Heart right ventricle (tissue), 16 donors: Measurements from ENCODE around the gene NAALADL2. TPM values are rescaled to one million over a fixed set of nuclear protein-coding genes. Genes with fewer than 3 reads are reported as not detected.
"Not testable (repeated sequence)": the region's sequence is repeated elsewhere in the genome, so short reads cannot be mapped to it uniquely, and the experiment has no call there.

Source experiments
- ATAC-seq, 8 donors: fragments of 200-7000 bp; cut with Tn5 transposase; one replicate each; pipeline ENCODE4 v1.9.1; 2020; ENCODE audit warnings: mild to moderate bottlenecking in 8 of 8, moderate library complexity in 8 of 8, moderate number of reproducible peaks in 1 of 8
- DNase-seq, 2 donors: peaks; one replicate each; pipeline ENCODE4 v3.0.0-alpha.2; 2020
- H3K27ac ChIP-seq, 10 donors: fragments of 200-600 bp; sonication (generic) in 2 of 10; one replicate each; pipeline versions ENCODE4 v1.5.0 to v1.8.0; 2020 to 2022; ENCODE audit warnings: mild to moderate bottlenecking in 3 of 10
- H3K27me3 ChIP-seq, 7 donors: fragments of 200-600 bp; one replicate each; pipeline ENCODE4 v1.8.0; 2021 to 2022; ENCODE audit warnings: mild to moderate bottlenecking in 2 of 7
- H3K36me3 ChIP-seq, 9 donors: fragments of 200-600 bp; sonication (generic) in 1 of 9; one replicate each; pipeline versions ENCODE4 v1.5.0 to v1.8.0; 2020 to 2022; ENCODE audit warnings: mild to moderate bottlenecking in 2 of 9
- H3K4me1 ChIP-seq, 9 donors: fragments of 200-600 bp; sonication (generic) in 1 of 9; one replicate each; pipeline versions ENCODE4 v1.5.0 to v1.8.0; 2020 to 2022; ENCODE audit warnings: mild to moderate bottlenecking in 4 of 9
- H3K4me3 ChIP-seq, 10 donors: fragments of 200-600 bp; sonication (generic) in 2 of 10; one replicate each; pipeline versions ENCODE4 v1.5.0 to v1.8.0; 2020 to 2022; ENCODE audit warnings: mild to moderate bottlenecking in 7 of 10, moderate library complexity in 2 of 10
- H3K9me3 ChIP-seq, 11 donors: fragments of 200-600 bp in 10 of 11; sonication (generic) in 2 of 11; one replicate each; pipeline versions ENCODE4 v1.5.0 to v1.8.0; 2013 to 2022; ENCODE audit warnings: mild to moderate bottlenecking in 2 of 11, control low read depth in 1 of 11, moderate library complexity in 1 of 11
- WGBS, 2 donors: extraction: QIAGEN DNeasy Blood & Tissue Kit; methylation state at CpG; one replicate each; pipeline ENCODE4 v1.1.7; 2013; ENCODE audit warnings: inconsistent platforms in 1 of 2; 5-methylcytosine and 5-hydroxymethylcytosine counted together
- intact Hi-C, 10 donors: fragments of 100-400 bp; cut with DNase I; formaldehyde crosslinking; loops; one replicate each; pipeline versions ENCODE4 v1.11.1 to v1.14.2; 2022
- polyA plus RNA-seq, 2 donors: library from polyadenylated mRNA; stranded (reverse); fragments of 200-250 nt; gene quantifications; one replicate each; pipeline ENCODE4 v1.2.3, GENCODE V29; 2013
- total RNA-seq, 10 donors: library from RNA; stranded (reverse); fragmentation: NEBNext Ultra II Directional in 3 of 10; extraction: Animal tissue kit (Norgen Biotek cat#: 25700) in 3 of 10; gene quantifications; one replicate each; pipeline versions ENCODE4 v1.2.1 to v1.2.4, GENCODE V29; 2021 to 2023
- TF ChIP-seq, protein P1 (sequence below), 9 donors: fragments of 200-600 bp; sonication (generic) in 2 of 9; IDR thresholded peaks; one replicate each; pipeline versions ENCODE4 v1.5.0 to v1.8.0; 2021 to 2022; ENCODE audit warnings: antibody characterized with exemption in 9 of 9, mild to moderate bottlenecking in 5 of 9, moderate library complexity in 1 of 9
- donor health status: Arrhythmogenic right ventricular cardiomyopathy.
- donor health status: ischemic (EF 13 %, LVEDD 7.1; RV severe dilation, severe dysfunction).
- donor health status: healthy with polysubstance abuse.
- donor health status: DM: no; HTN: yes; CAD: no.
- donor health status: DM: no; HTN: no; CAD: no.
- donor health status: ischemic (EF 25% LVEDD 6.9; RV normal size, moderate dysfunction).
- donor health status: ischemic (EF 25% LVEDD 5.7; RV mildly dilated, moderate dysfunction).
- donor health status: healthy.
- donor health status: DM: yes; HTN: yes; CAD: no.
- donor health status: Ischemic cardiomyopathy.
- donor health status: ischemic (EF 35%, LVEDD 5.7; RV mildly dilated, moderate dysfunction).
- donor health status: nonischemic (EF 11% LVEDD 7.7; RV severe dilation, severe dysfunction).
- donor health status: DM: yes; HTN: yes; CAD: no.
- donor health status: PGD.
- donor health status: ischemic (EF 29% LVEDD 5.4; RV normal size, mild dysfunction).
- donor health status: nonischemic (EF 23%, LVEDD 6.1; RV moderate dilation, normal function).

NAALADL2 gene
- total and polyA plus RNA-seq, 12 donors: 0.36 to 11.9 (median 5.2) TPM

DNA sequence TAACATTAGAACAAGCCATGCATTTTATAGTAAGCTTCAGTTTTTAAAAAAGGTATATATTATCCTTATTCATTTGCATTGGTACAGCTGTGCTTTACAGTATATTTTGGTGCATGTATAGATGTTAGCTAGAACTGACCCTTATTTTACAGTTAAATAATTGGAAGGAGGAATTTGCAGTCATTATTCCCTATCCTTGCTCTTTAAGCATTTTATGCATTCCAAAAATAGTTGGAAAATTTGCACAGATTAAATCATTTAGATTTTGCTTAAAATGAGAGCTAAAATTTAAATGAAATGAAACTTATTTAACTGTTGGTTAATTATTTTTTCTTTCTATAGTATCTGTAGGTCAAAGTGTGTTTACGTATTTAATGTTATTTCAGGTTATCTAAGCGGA is 667.1 kb downstream of the NAALADL2 start:
- ATAC-seq: no peak
- no peaks in the 10 kb centered on the region for H3K4me1 ChIP-seq
- TF ChIP-seq, protein P1, sequence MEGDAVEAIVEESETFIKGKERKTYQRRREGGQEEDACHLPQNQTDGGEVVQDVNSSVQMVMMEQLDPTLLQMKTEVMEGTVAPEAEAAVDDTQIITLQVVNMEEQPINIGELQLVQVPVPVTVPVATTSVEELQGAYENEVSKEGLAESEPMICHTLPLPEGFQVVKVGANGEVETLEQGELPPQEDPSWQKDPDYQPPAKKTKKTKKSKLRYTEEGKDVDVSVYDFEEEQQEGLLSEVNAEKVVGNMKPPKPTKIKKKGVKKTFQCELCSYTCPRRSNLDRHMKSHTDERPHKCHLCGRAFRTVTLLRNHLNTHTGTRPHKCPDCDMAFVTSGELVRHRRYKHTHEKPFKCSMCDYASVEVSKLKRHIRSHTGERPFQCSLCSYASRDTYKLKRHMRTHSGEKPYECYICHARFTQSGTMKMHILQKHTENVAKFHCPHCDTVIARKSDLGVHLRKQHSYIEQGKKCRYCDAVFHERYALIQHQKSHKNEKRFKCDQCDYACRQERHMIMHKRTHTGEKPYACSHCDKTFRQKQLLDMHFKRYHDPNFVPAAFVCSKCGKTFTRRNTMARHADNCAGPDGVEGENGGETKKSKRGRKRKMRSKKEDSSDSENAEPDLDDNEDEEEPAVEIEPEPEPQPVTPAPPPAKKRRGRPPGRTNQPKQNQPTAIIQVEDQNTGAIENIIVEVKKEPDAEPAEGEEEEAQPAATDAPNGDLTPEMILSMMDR (IDR thresholded peaks at IDR 0.05): no peak
- H3K36me3 ChIP-seq: no peaks in the 10 kb centered on the region
- WGBS, 2 donors: 65 to 71% methylated on average over 2 of the region's 2 CpGs
- DNase-seq: no peak
- H3K9me3 ChIP-seq: no peaks in the 10 kb centered on the region
- no peaks in the 10 kb centered on the region for H3K27me3 ChIP-seq
- H3K27ac ChIP-seq: no peak overlapping the region
- intact Hi-C loops: no loop called here
- H3K4me3 ChIP-seq: peak overlapping the region in 9 of 10 donors; percentile 2 to 48 (median 35)

DNA sequence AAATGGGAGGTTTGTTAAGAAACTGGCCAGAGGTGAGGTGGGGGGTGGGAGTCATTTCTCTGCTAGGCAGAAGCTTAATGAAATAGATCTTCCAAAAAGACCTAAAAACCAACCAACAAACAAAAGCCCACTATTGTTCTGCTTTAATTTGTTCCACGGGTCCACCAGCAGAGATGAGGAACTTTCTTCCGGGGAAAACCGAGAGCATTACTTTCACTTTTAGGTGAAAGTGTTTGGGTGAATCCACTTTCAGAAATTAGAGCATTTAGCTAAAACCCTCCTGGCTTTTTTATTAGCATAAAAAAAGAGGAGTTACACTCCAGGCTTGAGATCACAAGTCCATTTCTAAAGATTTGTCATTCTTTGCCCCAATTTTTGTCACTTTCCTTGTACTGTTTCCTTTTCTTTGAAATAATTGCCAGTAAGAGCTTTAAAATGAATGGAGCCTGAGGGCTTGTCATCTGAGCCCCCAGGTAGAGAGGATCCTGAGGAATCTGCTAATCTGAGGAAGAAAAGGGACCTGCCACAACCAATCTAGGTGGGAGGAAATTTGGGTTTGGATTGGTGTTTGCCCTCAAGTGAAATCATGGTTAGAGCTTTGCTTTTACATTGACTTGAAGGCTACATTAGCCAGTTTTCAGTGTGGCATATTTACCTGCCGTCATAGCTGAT is 667.6 kb downstream of the NAALADL2 start:
- H3K27ac ChIP-seq: no peak overlapping the region
- H3K27me3 ChIP-seq: no peaks in the 10 kb centered on the region
- peak overlapping the region in 9 of 10 donors; percentile 2 to 48 (median 35) for H3K4me3 ChIP-seq
- no peaks in the 10 kb centered on the region for H3K9me3 ChIP-seq
- ATAC-seq: no peak
- TF ChIP-seq, protein P1 (IDR thresholded peaks at IDR 0.05): no peak
- no peak for DNase-seq
- 48 to 51% methylated on average over 4 of the region's 4 CpGs for WGBS, 2 donors
- H3K4me1 ChIP-seq: no peaks in the 10 kb centered on the region
- no peaks in the 10 kb centered on the region for H3K36me3 ChIP-seq
- intact Hi-C loops: no loop called here

DNA sequence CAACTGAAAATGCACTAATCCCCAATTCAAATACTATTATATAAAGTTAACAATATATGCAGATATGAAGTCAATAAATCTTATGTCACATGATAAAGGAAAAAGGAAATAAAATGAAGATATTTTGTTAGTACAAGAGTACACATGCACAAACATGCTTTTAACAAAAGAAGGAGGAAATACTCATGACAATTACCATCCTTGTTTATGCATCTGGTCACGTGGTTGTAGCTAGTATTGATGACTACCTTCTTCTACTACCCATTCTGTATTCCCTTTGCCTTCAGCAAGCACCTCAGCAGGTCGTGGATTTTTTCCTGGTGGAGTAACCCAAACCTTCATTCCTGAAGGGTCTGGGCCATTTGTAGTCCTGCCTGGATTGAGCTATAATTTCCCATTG is 669.6 kb downstream of the NAALADL2 start:
- H3K4me3 ChIP-seq, intact Hi-C loops, H3K27me3 ChIP-seq, H3K36me3 ChIP-seq, H3K27ac ChIP-seq, H3K4me1 ChIP-seq, DNase-seq, ATAC-seq, H3K9me3 ChIP-seq: not testable (repeated sequence)
- WGBS, 2 donors: 67 to 74% methylated on average over 2 of the region's 2 CpGs

DNA sequence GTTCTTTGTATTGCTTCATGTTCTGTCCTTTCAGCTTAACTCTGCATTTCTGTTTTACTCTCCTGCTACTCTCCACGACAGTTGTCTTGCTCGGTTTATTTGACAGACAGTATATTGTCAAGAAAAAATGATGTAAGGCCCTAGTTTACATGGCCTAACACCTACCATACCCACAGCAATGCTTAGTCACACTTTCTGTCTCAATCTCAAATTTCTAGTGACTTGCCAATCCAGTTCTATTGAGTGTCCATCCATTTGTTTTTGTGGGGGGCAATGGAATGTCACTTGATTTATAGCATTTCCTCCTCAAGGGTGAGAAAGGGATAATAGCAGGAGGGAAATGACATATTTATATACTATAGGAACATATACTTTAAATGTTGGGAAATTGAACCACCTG is 676.2 kb downstream of the NAALADL2 start:
- no peak overlapping the region for H3K27ac ChIP-seq
- TF ChIP-seq, protein P1 (IDR thresholded peaks at IDR 0.05): no peak
- no peak for ATAC-seq
- H3K27me3 ChIP-seq: no peaks in the 10 kb centered on the region
- no peaks in the 10 kb centered on the region for H3K36me3 ChIP-seq
- no peak for DNase-seq
- no peak overlapping the region for H3K4me3 ChIP-seq
- 77 to 87% methylated on average over 2 of the region's 2 CpGs for WGBS, 2 donors
- intact Hi-C loops: no loop called here
- H3K9me3 ChIP-seq: peaks cover 0 to 3% (median 0%) of the 10 kb centered on the region in 11 donors
- H3K4me1 ChIP-seq: no peaks in the 10 kb centered on the region

DNA sequence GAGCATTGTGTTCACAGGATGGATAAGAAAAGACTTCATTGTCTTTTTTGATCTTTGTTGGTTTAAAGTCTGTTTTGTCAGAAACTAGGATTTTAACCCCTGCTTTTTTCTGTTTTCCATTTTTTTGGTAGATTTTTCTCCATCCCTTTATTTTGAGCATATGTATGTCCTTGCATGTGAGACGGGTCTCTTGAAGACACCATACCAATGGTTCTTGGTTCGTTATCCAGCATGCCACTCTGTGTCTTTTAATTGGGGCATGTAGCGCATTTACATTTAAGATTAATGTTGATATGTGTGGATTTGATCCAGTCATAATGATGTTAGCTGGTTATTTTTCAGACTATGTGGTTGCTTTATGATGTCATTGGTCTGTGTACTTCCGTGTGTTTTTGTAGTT is 687.0 kb downstream of the NAALADL2 start:
- ATAC-seq (no peak), DNase-seq (no peak)
- 92 to 95% methylated on average over 4 of the region's 4 CpGs for WGBS, 2 donors
- H3K36me3 ChIP-seq: no peaks in the 10 kb centered on the region
- peaks cover 0 to 27% (median 9%) of the 10 kb centered on the region in 11 donors for H3K9me3 ChIP-seq
- no peaks in the 10 kb centered on the region for H3K4me1 ChIP-seq
- intact Hi-C loops: no loop called here
- TF ChIP-seq, protein P1 (IDR thresholded peaks at IDR 0.05): no peak
- H3K4me3 ChIP-seq: no peak overlapping the region
- no peak overlapping the region for H3K27ac ChIP-seq
- no peaks in the 10 kb centered on the region for H3K27me3 ChIP-seq
